Activated B cell treated with CpG ODN at 0.5 μM for 24 hours (primary cell): ENCODE data around the gene KCNH6. TPM values are rescaled to one million over a fixed set of nuclear protein-coding genes. Genes with fewer than 3 reads are reported as not detected.

Experiments used
- ATAC-seq: fragments of 200-7000 bp; cut with Tn5 transposase; one replicate; pipeline ENCODE4 v1.10.0; 2021; ENCODE audit warnings: low read depth, mild to moderate bottlenecking, moderate library complexity
- CTCF ChIA-PET: fragments of 350-600 bp; sonication (Branson Sonifier 250); formaldehyde crosslinking; loops from one replicate; lab custom pipeline; 2021; ENCODE audit warnings: antibody characterized with exemption; lab: Charles Lee
- POLR2A ChIA-PET: fragments of 350-600 bp; sonication (Branson Sonifier 250); formaldehyde crosslinking; loops from one replicate; lab custom pipeline; 2021; ENCODE audit warnings: antibody characterized with exemption; lab: Charles Lee
- DNase-seq: peaks from one replicate; pipeline ENCODE4 v3.0.0; 2022
- H3K27ac Mint-ChIP-seq: one replicate; pipeline ENCODE4 v1.8.0; 2020; ENCODE audit warnings: mixed read lengths
- H3K27me3 Mint-ChIP-seq: one replicate; pipeline ENCODE4 v1.8.0; 2021; ENCODE audit warnings: mixed read lengths
- H3K36me3 Mint-ChIP-seq: one replicate; pipeline ENCODE4 v1.8.0; 2021; ENCODE audit warnings: low read depth, mixed read lengths
- H3K4me1 Mint-ChIP-seq: one replicate; pipeline ENCODE4 v1.8.0; 2021; ENCODE audit warnings: mixed read lengths
- H3K4me3 Mint-ChIP-seq: one replicate; pipeline ENCODE4 v1.8.0; 2020; ENCODE audit warnings: mild to moderate bottlenecking, mixed read lengths
- H3K9me3 Mint-ChIP-seq: one replicate; pipeline ENCODE4 v1.8.0; 2020; ENCODE audit warnings: mixed read lengths
- CTCF ChIP-seq: fragments of 200-600 bp; IDR thresholded peaks from one replicate; pipeline ENCODE4 v1.8.0; 2022; ENCODE audit warnings: antibody characterized with exemption, mild to moderate bottlenecking
- intact Hi-C: fragments of 100-400 bp; cut with micrococcal nuclease; formaldehyde crosslinking; loops from one replicate; pipeline ENCODE4 v1.15.1; 2024
- total RNA-seq: library from RNA; stranded (reverse); gene quantifications from 2 replicates; pipeline ENCODE4 v1.2.3, GENCODE V29; 2022

The KCNH6 gene
- total RNA-seq, 1 donor from 2014 or later, result not detected

DNA sequence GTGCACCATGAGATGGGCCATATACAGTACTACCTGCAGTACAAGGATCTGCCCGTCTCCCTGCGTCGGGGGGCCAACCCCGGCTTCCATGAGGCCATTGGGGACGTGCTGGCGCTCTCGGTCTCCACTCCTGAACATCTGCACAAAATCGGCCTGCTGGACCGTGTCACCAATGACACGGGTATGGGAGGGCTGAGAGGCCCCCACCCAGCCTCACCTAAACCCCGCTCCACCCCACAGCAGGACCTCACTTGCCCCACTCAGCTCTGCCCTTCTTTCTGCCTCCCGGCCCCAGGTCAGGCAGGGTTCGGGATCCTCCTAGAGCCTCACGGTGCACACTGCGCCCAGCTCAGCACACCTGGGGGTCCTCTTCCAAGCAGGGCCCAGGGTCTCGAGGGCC lies 40.6 kb upstream of the KCNH6 start:
- Mint-ChIP-seq H3K4me3 (no peak overlapping the region), H3K36me3 (no peaks in the 10 kb centered on the region), H3K4me1 (peaks cover 22% of the 10 kb centered on the region), H3K9me3 (no peaks in the 10 kb centered on the region), H3K27me3 (peaks cover 22% of the 10 kb centered on the region), H3K27ac (no peak overlapping the region)
- no peak for DNase-seq
- ChIA-PET POLR2A (no interaction called here), CTCF (interaction anchor here (1.7 kb wide), 1 partner anchor 57 kb away, joined by 8 read pairs; no protein-coding TSS in a partner anchor)
- ATAC-seq, result no peak
- TF ChIP-seq CTCF, result no peak
- intact Hi-C loops, result no loop called here

DNA sequence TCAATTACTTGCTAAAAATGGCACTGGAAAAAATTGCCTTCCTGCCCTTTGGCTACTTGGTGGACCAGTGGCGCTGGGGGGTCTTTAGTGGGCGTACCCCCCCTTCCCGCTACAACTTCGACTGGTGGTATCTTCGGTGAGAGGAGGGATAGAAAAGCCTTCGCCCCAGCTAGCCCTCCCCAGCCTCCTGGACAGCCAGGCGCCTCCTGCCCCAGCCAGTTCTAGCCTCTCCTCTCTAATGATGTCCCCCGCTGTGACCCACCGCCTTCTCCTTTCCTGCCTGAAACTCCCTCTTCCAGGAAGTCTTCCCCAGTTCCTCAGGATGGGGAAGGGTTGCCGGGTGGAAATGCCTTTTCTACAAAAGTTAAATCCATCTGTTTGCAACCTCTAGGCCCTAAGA lies 40.1 kb upstream of the KCNH6 start:
- no peak for DNase-seq
- POLR2A ChIA-PET, result no interaction called here
- intact Hi-C loops, result no loop called here
- Mint-ChIP-seq H3K36me3 (no peaks in the 10 kb centered on the region), H3K9me3 (no peaks in the 10 kb centered on the region), H3K27ac (no peak overlapping the region), H3K4me1 (peaks cover 17% of the 10 kb centered on the region), H3K27me3 (peaks cover 17% of the 10 kb centered on the region), H3K4me3 (no peak overlapping the region)
- CTCF ChIA-PET, result interaction anchor here (1.7 kb wide), 1 partner anchor 58 kb away, joined by 8 read pairs; no protein-coding TSS in a partner anchor
- TF ChIP-seq CTCF, result no peak
- no peak for ATAC-seq

DNA sequence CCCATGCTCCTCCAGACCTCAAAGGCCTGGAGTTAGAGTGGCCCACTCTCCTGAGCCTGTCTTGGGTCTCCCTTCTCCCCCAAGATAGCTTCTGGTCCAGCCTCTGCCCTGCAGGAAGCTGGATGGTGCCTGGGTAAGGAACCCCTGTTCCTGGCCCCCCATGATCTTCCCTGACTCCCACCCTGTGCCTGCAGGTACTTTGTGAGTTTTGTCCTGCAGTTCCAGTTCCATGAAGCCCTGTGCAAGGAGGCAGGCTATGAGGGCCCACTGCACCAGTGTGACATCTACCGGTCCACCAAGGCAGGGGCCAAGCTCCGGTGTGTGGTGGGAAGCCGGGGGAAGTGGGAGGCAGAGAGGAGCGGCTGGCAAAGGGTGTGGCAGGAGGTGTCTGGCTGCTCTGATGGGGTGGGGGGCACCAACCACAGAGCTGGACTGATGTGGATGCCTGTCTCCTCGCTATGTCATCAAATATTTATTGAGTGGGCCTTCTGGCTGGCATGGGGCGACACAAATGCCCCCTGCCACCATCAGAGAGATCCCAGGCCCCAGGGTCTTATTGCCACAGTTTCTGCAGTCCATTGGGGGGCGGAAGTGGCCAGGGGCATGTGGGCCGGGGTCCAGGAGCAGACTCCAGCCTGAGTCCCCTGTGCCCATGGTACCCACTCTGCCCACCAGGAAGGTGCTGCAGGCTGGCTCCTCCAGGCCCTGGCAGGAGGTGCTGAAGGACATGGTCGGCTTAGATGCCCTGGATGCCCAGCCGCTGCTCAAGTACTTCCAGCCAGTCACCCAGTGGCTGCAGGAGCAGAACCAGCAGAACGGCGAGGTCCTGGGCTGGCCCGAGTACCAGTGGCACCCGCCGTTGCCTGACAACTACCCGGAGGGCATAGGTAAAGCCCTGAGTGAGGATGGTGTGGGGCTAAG lies 39.2 kb upstream of the KCNH6 start:
- ATAC-seq (no peak), DNase-seq (no peak)
- ChIA-PET POLR2A (no interaction called here), CTCF (interaction anchor here (1.7 kb wide), 1 partner anchor 58 kb away, joined by 8 read pairs; no protein-coding TSS in a partner anchor)
- TF ChIP-seq CTCF, result no peak
- H3K27ac Mint-ChIP-seq, result no peak overlapping the region
- intact Hi-C loops, result no loop called here
- no peak overlapping the region for H3K4me3 Mint-ChIP-seq
- peaks cover 10% of the 10 kb centered on the region for H3K4me1 Mint-ChIP-seq
- H3K9me3 Mint-ChIP-seq, result no peaks in the 10 kb centered on the region
- H3K36me3 Mint-ChIP-seq, result no peaks in the 10 kb centered on the region
- peaks cover 12% of the 10 kb centered on the region for H3K27me3 Mint-ChIP-seq

DNA sequence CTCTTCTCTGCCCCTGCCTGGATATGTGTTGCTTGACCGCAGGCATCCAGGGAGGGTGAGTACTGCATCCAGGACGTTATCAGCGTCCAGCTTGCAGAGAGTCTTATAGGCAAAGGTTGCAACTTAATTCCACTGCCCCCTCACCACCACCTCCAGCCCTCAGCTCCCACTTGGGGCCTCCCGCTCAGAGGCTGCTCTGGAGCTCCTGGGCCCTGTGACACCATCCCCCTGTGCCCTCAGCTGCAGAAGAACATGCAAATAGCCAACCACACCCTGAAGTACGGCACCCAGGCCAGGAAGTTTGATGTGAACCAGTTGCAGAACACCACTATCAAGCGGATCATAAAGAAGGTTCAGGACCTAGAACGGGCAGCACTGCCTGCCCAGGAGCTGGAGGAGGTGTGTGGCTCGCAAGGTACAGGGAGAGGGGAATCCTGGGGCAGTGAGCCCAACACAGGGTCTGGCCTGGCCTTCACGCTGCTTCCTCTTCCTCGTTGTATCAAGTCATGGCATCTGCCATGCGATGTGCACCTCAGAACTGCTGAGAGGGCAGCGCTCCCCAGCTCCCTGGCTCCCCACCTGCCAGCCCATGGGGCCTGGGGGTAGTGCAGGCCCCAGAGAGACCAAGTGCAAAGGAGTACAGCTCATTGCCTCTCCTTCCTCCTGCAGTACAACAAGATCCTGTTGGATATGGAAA lies 36.7 kb upstream of the KCNH6 start:
- no peak overlapping the region for H3K4me3 Mint-ChIP-seq
- H3K27ac Mint-ChIP-seq, result no peak overlapping the region
- no peak for TF ChIP-seq CTCF
- intact Hi-C loops, result no loop called here
- peaks cover 9% of the 10 kb centered on the region for H3K4me1 Mint-ChIP-seq
- no peaks in the 10 kb centered on the region for H3K36me3 Mint-ChIP-seq
- DNase-seq (no peak), ATAC-seq (no peak)
- POLR2A ChIA-PET, result no interaction called here
- no peaks in the 10 kb centered on the region for H3K9me3 Mint-ChIP-seq
- peaks cover 3% of the 10 kb centered on the region for H3K27me3 Mint-ChIP-seq
- CTCF ChIA-PET, result interaction anchor here (1.3 to 2.2 kb wide), 2 partner anchors 8 to 61 kb away, joined by 3 to 7 read pairs; no protein-coding TSS in a partner anchor

GRCh38 chr17:63487014-63487339 lies 36.2 kb upstream of the KCNH6 start:
- peaks cover 9% of the 10 kb centered on the region for H3K4me1 Mint-ChIP-seq
- ChIA-PET CTCF (interaction anchor here (1.3 to 2.2 kb wide), 2 partner anchors 8 to 61 kb away, joined by 3 to 7 read pairs; no protein-coding TSS in a partner anchor), POLR2A (no interaction called here)
- no peaks in the 10 kb centered on the region for H3K36me3 Mint-ChIP-seq
- DNase-seq (no peak), ATAC-seq (no peak)
- intact Hi-C loops, result no loop called here
- no peak for TF ChIP-seq CTCF
- H3K27me3 Mint-ChIP-seq, result peaks cover 3% of the 10 kb centered on the region
- H3K27ac Mint-ChIP-seq, result no peak overlapping the region
- no peaks in the 10 kb centered on the region for H3K9me3 Mint-ChIP-seq
- no peak overlapping the region for H3K4me3 Mint-ChIP-seq
